HG02642 (cell line): Measurements from ENCODE around the gene FLNB.

Source experiments
- ATAC-seq: cut with Tn5 transposase; IDR thresholded peaks from one replicate; pipeline ENCODE4 v1.9.1; 2021; ENCODE audit warnings: mild to moderate bottlenecking; ENCODE audit not compliant: unreplicated experiment, poor library complexity

The FLNB gene

DNA sequence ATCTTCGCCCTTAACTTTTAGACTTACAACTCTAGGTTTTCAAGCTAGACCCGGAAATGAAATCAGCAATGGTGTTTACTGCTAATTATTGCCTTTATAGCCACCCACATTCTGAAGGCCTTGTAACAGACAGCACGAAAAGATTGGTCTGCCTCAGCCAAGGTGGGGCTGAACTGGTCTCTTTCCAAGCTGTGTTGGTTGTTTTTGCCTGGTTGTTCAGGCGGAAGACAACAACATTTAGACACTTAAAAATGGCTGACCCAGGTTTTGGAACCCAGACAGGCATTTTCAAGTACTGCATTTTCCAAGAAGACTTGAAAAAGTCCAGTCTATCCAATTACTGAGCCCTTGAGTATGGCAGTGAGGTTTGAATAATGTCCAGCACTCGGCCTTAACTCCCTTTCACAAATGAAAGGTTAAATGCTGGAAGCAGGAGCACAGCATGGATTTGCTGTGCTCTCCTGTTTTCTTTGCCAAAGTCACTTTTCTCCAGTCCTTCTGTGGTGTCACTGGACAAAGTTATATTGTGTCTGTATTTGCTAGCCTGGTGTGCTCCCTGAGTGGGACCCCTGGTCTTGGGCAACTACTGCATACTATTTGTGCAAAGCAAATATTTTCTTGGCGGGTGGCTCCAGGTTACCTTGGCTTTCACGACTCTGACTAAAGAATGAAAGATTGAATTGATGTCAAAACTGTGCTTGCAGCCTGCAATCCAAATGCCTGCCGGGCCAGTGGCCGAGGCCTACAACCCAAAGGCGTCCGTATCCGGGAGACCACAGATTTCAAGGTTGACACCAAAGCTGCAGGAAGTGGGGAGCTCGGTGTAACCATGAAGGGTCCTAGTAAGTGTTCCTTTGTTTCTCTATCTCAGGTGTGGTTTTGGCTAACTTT, 93.5 kb downstream of the FLNB start:
- no peak for ATAC-seq

DNA sequence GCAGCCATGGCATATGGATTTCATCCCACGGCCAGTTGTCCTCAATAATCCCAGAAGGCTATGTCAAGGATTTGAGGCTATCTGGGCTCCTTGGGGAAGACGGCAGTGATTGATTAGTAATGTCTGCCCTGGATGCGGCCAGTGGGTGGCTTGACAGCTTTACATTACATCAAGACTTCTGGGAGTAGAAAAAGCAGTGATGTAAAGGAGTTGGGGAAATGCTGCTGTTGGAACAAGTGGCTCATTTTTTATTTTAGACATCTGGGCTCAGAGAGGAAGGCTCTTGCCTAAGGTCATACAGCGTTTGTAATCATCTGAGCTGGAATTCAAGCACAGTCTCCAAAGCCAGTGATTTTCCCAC, 94.1 kb downstream of the FLNB start:
- no peak for ATAC-seq

DNA sequence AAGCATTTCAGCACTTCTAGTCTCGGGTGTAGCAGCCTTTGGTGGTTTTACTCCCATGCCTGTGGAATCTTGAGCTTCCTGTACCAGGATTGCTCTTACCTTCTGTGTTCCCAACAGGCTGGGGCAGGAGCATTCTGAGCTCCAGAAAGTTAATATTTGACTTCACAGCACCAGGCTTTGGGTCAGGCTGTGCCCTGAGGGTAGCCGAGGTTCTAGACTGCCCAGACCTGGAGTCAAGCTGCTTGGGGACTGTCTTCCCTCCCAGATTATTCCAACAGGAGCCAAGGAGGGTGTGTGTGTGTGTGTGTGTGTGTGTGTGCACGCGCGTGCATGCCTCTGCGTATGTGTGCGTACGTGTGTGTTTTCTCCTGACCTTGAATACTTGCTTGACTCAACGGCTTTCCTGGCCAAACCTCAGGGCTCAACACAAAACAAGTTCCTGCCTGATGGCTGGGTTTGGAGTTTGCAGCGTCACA, 94.8 kb downstream of the FLNB start:
- ATAC-seq, result no peak

DNA sequence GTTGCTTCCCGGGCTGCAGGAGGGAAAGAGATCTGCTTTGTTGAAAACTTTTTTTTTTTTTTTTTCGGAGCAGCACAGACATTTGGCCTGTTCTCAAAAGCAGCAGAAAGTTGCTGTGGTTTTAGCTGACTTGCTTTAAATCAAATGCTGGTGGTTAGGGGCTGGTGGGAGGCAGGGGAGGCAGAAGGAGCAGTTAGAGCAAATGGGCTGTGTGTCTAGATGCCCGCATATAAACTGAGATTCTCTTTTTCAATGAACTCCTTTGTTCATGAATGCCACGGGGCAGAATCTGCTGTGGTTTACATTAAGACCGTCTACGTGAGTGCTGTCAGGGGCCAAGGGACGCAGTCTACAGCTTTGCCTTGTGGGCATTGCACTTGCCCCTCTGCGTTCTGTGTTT, 95.9 kb downstream of the FLNB start:
- ATAC-seq, result no peak

DNA sequence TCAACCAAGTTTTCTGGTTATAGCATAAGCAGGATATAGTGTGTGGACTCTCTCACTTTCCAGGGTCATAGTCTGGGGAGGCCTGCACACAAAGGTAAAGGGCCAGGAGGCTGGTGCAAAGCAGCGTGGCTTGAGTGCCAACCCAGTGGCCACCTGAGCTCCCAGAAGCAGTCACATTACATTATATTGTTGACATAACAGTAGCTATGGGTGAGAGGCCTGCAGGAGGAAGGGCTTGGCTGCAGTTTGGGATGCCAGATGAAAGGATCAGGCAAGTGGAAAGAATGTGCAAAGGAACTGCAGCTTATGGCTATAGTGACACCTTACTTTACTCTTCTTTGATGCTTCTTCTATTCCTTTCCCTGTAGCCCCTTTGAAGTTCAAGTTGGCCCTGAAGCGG, 96.5 kb downstream of the FLNB start:
- no peak for ATAC-seq

DNA sequence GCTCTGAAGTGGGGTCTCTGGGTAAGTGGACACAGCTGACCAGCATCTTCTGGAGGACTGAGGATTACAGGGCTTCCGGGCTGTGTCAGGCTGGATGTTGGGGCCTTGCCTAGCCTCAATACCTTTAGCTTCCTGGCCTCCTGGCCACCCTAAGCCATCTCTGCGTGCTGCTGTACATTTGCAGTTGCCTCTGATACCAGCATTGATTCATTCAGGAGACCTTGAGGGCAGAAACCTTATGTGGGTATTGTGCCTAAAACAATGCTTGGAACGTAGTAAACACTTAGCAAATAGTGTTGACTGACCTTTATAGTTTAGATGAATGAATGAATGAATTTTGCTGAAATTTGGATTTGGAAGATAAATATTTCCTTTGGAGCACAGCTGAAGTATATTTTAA, 97.0 kb downstream of the FLNB start:
- no peak for ATAC-seq

DNA sequence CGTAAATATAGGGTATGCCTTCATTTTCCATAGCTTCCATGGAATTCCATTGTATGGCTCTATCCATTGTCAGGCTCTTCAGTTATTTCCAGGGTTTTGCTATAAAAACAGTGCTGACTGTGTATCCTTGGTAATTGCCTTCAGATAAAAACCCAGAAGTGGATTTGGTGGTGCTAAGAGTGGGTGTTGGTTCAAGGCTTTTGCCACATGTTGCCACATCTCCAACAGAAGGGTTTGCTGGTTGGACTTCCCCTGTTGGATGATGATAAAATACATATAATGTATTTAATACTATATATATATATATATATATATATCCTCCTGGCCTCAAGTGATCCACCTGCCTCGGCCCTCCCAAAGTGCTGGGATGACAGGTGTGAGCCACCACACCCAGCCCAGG, 97.8 kb downstream of the FLNB start:
- no peak for ATAC-seq

DNA sequence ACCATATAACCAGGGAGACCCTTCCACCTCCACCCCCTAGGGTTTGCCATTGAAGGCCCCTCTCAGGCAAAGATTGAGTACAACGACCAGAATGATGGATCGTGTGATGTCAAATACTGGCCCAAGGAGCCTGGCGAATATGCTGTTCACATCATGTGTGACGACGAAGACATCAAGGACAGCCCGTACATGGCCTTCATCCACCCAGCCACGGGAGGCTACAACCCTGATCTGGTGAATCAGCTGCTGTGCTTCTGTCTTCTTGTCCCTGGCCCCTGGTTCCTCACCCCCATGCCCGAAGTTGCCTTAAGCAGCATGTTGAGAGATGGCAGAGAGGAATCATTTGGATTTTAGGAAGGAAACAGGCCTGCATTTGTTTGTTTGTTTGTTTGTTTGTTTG, 98.4 kb downstream of the FLNB start:
- no peak for ATAC-seq

DNA sequence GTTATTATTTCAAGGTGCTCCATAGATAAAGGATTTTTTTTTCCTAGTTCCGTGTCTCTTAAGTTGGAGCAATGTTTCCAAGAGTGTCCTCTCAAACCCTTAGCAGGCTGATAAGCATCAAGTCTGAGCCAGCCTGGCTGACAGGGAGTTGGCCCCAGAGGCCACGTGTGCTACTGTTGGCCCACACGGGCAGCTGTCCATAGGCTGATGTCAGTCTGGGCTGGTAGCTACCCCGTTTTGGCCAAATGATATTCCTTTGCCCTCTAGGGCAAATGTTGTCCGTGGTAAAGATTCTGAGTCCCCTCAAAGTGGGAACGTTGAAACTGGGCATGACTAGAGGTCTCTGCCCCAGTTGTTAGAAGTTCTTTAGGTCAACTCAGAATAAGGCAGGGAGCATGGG, 99.4 kb downstream of the FLNB start:
- ATAC-seq, result no peak

DNA sequence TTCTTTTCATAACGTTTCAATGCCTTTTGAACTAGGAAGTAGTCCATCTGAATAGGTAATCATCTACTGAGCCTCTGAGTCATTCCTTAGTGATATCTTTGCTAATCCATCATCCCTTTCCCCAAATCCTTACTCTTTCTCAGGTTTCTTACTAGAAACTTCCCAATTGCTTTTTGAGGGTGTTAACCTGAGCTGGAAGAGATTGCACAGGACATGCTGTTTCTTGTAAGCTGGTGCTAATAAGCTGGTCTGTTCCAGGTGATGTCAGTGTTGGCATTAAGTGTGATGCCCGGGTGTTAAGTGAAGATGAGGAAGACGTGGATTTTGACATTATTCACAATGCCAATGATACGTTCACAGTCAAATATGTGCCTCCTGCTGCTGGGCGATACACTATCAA, 101.5 kb downstream of the FLNB start:
- ATAC-seq, result no peak

DNA sequence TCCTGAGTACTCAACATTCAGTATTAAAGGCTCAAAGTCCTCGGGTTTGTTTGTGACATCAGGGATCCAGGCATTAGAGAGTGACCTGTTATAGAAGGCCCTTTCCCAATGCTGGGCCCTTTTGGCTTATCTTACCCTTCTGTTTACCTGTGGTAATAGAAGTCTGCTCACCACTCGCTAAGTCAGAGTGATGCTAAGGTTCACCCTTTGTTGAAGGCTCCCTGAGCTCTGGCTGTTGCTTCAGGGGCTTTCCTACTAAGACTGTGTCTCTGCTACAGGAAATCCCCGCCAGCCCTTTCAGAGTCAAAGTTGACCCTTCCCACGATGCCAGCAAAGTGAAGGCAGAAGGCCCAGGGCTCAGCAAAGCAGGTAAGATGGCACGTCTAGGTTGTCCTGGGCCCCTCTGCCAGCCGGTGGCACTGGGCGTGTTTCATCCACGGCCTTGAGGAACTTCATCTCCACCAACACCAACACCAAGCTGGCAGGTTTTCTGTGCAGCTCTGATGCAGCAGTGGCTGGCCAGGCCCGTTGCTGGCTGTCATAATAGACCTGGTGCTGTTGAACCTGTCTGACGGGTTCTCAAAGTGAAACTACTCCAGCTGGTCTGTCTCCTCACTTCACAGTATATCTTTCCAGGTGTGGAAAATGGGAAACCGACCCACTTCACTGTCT, 103.4 kb downstream of the FLNB start:
- peak; percentile 65 for ATAC-seq

DNA sequence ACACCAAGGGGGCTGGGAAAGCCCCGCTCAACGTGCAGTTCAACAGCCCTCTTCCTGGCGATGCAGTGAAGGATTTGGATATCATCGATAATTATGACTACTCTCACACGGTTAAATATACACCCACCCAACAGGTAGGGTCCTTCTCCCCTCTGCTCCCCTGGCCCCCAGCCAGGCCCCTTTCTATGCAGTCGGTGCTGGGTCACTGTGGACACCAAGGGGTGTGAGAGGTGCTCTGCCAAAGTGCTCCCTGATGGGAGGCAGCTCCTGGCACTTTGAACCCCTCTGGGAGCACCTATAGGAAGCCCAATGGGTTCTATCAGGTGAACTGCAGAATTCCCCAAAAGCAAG, 103.9 kb downstream of the FLNB start:
- no peak for ATAC-seq

DNA sequence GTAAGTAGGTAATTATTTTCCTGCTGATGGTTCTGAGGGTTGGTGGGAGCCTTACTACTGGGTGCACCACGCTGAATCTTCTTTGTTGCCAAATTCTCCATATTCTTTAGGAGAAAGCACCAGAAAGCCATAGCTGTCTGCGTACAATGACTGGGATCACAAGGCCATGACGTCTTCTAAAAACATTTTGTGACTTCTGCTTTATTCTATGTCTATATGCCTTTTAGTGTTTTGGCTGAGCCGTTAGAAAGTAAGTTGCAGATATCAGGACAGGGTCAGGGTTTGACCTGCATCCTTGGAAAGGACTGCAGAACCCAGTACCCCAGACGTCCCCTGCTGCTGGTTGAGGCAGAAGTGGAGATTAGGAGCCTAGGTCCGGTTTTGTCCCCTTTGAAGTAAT, 107.0 kb downstream of the FLNB start:
- ATAC-seq, result no peak

DNA sequence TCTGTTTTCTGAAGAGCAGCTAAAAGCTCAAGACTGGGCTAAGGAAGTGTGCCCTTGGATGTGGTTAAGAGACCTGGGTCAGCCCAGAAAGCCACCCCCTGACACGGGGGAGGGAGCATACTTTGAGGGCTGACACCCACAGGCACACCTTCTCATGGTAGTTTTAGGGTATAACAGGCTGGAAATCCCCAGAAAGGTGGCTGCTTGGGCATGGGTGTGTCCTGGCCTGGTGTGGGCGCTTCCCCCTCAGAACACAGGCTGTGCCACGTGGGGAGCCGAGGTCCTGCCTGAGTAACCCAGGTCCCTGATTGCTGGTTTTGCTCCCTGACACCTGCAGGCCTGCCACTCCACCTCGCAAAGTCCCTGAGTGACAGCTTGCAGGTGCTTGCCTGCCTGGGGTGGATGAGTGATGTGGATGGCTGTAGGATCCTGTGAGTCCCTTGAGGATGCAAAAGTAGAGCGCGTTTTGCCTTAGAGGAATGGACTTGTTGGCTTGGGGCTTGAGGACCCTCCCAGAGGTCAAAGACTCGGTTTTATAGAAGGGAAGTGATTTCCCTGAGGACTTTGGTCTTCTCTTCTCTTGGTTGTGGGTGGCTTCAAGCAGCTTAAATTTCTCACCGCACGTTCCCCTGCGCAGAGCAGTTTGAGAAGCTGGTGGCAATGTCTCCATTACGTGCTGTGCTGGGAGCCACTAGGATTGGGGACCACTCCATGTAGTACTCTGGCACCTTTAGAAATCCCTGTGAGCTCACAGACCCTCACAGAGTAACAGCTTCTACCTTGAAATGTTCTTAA, 108.1 kb downstream of the FLNB start:
- peak; percentile 62 for ATAC-seq

DNA sequence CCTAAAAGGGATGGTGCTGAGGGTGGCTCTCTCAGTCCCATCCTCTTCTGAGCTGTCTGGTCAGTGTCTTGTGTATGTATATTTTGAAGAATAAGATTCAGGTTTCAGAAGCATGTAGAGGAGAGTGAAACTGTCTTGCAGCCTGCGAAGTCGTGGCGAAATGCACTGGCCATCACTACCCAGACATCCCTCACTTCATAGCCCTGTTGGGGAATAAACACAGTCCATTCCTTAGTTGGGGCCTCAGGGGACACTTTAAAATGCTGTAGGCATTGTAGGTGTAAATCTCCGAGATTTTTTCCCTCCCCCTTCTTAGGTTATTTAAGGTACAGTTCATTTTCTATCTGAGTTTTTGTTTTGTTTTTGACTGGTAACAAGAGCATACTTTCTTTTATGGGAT, 108.8 kb downstream of the FLNB start:
- ATAC-seq, result no peak

DNA sequence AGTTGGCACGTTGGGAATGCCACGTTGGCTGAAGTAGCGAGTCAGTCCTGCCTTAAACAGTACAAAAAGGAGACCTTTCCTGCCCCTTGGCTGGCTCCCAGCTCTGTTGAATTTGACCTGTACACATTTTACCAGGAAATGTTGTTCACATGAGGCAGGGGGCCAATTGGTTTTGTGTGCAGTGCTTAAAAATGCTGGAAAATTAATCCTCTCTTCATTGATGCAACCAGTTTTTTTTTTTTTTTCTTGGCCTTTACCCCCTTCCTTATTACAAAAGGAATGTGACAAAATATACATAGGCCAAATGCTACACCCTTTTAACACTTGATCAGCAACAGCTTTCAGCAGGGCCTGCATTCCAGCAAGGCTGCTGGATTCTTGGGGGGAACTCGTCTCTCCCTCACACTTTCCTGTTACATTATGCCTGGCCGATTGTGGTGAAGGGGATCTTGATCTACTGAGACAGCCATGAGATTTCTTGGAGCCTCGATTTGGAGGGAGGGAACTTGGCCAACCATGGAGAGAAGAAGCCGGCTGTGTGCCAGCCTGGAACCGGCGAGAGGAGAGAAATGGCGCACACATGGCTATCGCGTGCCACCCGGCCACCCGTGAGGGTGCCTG, 109.4 kb downstream of the FLNB start:
- no peak for ATAC-seq

DNA sequence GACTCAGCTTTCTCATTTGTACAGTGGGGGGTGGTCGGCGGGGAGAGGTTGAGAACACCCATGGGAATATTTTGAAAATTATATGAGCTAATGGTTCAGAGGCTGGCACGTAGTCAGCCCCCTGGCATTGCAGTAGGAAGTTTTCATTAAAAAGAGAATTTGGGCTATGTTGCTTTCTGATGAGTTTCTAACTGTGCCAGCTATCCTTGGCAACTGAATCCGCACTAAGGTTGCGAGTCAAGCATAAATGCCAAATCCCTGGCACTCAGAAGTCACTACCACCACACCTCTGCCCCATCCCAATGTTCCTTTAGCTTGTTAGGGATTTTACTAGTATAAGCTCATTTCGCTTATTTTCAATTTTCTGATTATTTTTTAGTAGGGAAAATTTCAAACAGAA, 111.0 kb downstream of the FLNB start:
- no peak for ATAC-seq

DNA sequence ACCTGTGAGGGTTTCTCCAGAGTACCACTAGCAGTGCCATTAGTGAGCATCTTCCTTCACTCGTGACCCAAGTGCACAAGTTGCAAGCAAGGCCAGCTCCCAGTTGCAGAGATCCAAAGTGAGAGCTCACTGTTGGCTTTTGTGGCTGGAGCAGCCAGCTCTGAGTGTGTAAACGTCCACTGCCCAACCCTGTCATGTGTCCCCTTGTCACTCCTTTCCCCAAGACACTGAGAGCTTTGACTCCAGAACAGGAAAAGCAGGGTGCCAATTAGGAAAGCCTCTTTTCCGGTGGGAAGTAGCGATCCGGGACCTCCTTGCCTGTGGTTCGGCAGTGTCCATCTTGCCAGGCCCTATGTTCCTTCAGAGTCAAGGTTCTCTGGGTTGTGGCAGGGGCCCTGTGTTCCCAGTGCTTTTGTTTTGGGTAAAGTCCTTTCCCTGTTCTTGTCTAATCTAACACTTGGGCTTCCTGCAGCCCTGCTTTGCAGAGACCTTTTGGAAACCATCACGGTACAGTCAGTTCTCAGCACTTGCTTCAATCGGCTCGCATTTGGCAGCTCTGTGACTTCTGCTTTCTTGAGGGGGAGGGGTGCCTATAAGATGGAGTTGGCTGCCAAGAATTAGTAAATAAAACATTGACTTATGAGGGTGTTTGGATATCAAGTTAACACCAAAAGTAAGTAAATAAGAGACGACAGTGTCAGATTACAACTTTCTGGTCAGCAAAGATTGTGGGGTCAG, 112.0 kb downstream of the FLNB start:
- ATAC-seq, result no peak

DNA sequence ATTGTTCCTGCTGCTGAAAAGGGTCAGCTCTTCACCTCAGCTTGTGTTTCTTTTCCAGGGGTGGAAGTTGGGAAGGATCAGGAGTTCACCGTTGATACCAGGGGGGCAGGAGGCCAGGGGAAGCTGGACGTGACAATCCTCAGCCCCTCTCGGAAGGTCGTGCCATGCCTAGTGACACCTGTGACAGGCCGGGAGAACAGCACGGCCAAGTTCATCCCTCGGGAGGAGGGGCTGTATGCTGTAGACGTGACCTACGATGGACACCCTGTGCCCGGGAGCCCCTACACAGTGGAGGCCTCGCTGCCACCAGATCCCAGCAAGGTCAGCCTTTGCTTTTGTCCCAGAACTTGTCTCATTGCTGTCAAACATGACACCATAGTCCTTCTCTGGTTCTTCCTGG, 113.0 kb downstream of the FLNB start:
- no peak for ATAC-seq
